OCI-LY1 (cell line): ENCODE measurements around the gene TMC5.
A peak's percentile ranks its signal among the peaks of the same experiment; 100 is the strongest.
"Not testable (repeated sequence)": the region's sequence is repeated elsewhere in the genome, so short reads cannot be mapped to it uniquely, and the experiment has no call there.

Experiments
- H2AFZ ChIP-seq: fragments of 200-600 bp; sonication (generic), shearing (Covaris generic); 2 replicates; pipeline ENCODE4 v1.6.0; 2014; ENCODE audit warnings: antibody characterized with exemption, mild to moderate bottlenecking, low read length
- H3F3A ChIP-seq: fragments of 200-600 bp; sonication (generic), shearing (Covaris generic); 2 replicates; pipeline ENCODE4 v1.6.0; 2014; ENCODE audit warnings: mild to moderate bottlenecking, antibody characterized with exemption, low read length, moderate library complexity; ENCODE audit not compliant: insufficient read depth
- H3K27ac ChIP-seq: fragments of 200-600 bp; sonication (generic); 2 replicates; pipeline ENCODE4 v1.5.1; 2014; ENCODE audit warnings: low read length, mixed run types, mild to moderate bottlenecking, low read depth; ENCODE audit not compliant: poor library complexity, severe bottlenecking
- H3K27me3 ChIP-seq: fragments of 200-600 bp; sonication (generic); 2 replicates; pipeline ENCODE4 v1.6.0; 2014; ENCODE audit warnings: antibody characterized with exemption, mild to moderate bottlenecking, low read length, moderate library complexity; ENCODE audit not compliant: insufficient read depth
- H3K36me3 ChIP-seq: fragments of 200-600 bp; sonication (generic); 2 replicates; pipeline ENCODE4 v1.6.1; 2014; ENCODE audit warnings: mild to moderate bottlenecking, antibody characterized with exemption, low read length, moderate library complexity, mixed read lengths; ENCODE audit not compliant: insufficient read depth
- H3K4me1 ChIP-seq: fragments of 200-600 bp; sonication (generic); 2 replicates; pipeline ENCODE4 v1.5.1; 2014; ENCODE audit warnings: mild to moderate bottlenecking, low read length, moderate library complexity; ENCODE audit not compliant: insufficient read depth, severe bottlenecking
- H3K4me2 ChIP-seq: fragments of 200-600 bp; sonication (generic), shearing (Covaris generic); 2 replicates; pipeline ENCODE4 v1.6.1; 2014; ENCODE audit warnings: low read length
- H3K4me3 ChIP-seq: fragments of 200-600 bp; sonication (generic); 2 replicates; pipeline ENCODE4 v1.5.1; 2014; ENCODE audit warnings: low read length, low read depth, mild to moderate bottlenecking, mixed read lengths; ENCODE audit not compliant: poor library complexity, severe bottlenecking
- H3K79me2 ChIP-seq: fragments of 200-600 bp; shearing (Covaris generic); 2 replicates; pipeline ENCODE4 v1.6.1; 2016; ENCODE audit warnings: mixed run types, low read length, mixed read lengths; ENCODE audit not compliant: insufficient read depth
- H3K9ac ChIP-seq: fragments of 200-600 bp; sonication (generic), shearing (Covaris generic); 2 replicates; pipeline ENCODE4 v1.6.1; 2014; ENCODE audit warnings: mild to moderate bottlenecking, low read length, mixed read lengths
- H3K9me2 ChIP-seq: fragments of 200-600 bp; sonication (generic), shearing (Covaris generic); 2 replicates; pipeline ENCODE4 v1.6.1; 2014; ENCODE audit warnings: low read depth, mild to moderate bottlenecking, low read length, mixed read lengths
- H3K9me3 ChIP-seq: fragments of 200-600 bp; shearing (Covaris generic); 2 replicates; pipeline ENCODE4 v1.6.1; 2014; ENCODE audit warnings: low read length, mixed read lengths
- H4K20me1 ChIP-seq: fragments of 200-600 bp; sonication (generic), shearing (Covaris generic); 2 replicates; pipeline ENCODE4 v1.6.0; 2016; ENCODE audit warnings: mild to moderate bottlenecking, low read length; ENCODE audit not compliant: insufficient read depth
- EZH2 ChIP-seq: fragments of 200-600 bp; sonication (generic), shearing (Covaris generic); IDR thresholded peaks from 2 replicates; pipeline ENCODE4 v1.8.0; 2017; ENCODE audit warnings: borderline replicate concordance, mixed run types, mild to moderate bottlenecking, antibody characterized with exemption, low read length, moderate library complexity, mixed read lengths
- TF ChIP-seq, protein P1 (sequence below): fragments of 200-600 bp; sonication (generic), shearing (Covaris generic); IDR thresholded peaks from 2 replicates; pipeline ENCODE4 v1.5.1; 2017; ENCODE audit warnings: mild to moderate bottlenecking, antibody characterized with exemption, low read length, moderate library complexity, mixed read lengths

TMC5 gene

DNA sequence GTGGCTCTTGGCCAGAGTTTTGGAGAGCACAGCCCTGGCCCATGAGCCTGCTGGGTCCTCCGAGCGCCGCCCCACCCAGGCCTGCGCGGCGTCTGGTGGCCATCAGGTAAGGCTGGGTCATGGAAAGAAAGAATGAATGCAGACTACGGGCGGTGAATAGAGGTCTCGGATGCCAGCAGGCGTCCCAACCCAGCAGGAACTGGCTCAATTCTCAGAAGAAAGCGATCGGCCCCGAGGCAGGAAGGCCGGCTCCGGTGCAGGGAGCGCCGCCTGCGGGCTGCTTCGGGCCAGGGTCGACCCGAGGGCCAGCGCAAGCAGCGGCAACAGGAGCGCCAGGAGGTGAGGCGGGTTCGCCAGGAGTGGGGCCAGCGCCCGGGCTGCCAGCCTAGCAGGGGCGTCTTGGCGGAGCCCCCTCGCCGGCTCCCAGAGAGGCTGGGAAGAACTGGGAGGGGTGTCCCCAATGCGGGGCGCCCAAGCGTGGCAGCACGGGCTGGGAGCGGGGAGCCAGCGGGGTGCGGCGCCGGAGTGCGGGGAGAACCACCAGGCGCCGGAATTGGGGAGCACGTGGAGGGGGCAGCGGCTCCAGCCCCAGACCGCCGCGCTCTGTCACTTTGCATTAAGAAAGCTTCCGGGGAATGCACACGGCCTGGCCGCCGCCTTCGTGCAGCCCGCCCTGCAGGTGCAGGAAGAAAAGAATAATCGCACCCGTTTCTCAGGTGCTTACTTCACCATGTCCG is 7.1 kb upstream of the TMC5 start:
- H3K4me1 ChIP-seq, result peaks cover 15% of the 10 kb centered on the region
- H3K27me3 ChIP-seq, result no peaks in the 10 kb centered on the region; the same call in 1 of the 2 replicates
- H3K9me2 ChIP-seq, result no peaks in the 10 kb centered on the region
- no peaks in the 10 kb centered on the region for H4K20me1 ChIP-seq
- H3K9ac ChIP-seq, result peak overlapping the region; percentile 41; the same call in 1 of the 2 replicates
- TF ChIP-seq, protein P1, sequence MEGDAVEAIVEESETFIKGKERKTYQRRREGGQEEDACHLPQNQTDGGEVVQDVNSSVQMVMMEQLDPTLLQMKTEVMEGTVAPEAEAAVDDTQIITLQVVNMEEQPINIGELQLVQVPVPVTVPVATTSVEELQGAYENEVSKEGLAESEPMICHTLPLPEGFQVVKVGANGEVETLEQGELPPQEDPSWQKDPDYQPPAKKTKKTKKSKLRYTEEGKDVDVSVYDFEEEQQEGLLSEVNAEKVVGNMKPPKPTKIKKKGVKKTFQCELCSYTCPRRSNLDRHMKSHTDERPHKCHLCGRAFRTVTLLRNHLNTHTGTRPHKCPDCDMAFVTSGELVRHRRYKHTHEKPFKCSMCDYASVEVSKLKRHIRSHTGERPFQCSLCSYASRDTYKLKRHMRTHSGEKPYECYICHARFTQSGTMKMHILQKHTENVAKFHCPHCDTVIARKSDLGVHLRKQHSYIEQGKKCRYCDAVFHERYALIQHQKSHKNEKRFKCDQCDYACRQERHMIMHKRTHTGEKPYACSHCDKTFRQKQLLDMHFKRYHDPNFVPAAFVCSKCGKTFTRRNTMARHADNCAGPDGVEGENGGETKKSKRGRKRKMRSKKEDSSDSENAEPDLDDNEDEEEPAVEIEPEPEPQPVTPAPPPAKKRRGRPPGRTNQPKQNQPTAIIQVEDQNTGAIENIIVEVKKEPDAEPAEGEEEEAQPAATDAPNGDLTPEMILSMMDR, result no peak
- TF ChIP-seq EZH2, result no peak
- peak overlapping the region; percentile 69 for H3K4me2 ChIP-seq
- H3F3A ChIP-seq, result no peaks in the 10 kb centered on the region
- H2AFZ ChIP-seq, result no peak overlapping the region
- no peaks in the 10 kb centered on the region for H3K79me2 ChIP-seq
- H3K36me3 ChIP-seq, result no peaks in the 10 kb centered on the region; the same call in 1 of the 2 replicates
- H3K27ac ChIP-seq, result no peak overlapping the region
- peak overlapping the region; percentile 56 for H3K4me3 ChIP-seq
- peaks cover 6% of the 10 kb centered on the region; the same call in 1 of the 2 replicates for H3K9me3 ChIP-seq

DNA sequence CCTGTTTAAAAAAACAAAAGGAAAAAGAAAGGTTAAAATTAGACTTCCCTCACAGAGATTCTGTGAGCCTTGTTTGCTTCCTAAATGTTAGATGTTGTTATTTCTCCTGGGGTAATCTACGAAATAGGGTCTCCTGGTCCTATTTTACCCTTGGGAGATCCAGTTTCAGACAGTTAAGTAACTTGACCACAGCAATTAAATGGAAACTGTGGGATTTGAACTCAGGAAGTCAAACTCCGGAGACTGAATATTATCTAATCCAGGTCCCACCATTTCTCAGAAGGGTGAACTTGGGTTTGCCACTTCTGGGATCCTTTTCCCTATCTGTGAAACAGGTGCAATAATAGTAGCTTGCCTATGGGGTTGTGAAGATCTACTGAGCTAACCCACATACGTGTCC is 6.4 kb upstream of the TMC5 start:
- Histone ChIP-seq H3F3A (no peaks in the 10 kb centered on the region), H3K27ac (no peak overlapping the region), H3K9me3 (peaks cover 6% of the 10 kb centered on the region; the same call in 1 of the 2 replicates), H3K4me2 (peak overlapping the region; percentile 69), H3K4me3 (peak overlapping the region; percentile 56), H3K79me2 (no peaks in the 10 kb centered on the region), H2AFZ (no peak overlapping the region), H3K9me2 (no peaks in the 10 kb centered on the region), H3K27me3 (no peaks in the 10 kb centered on the region; the same call in 1 of the 2 replicates), H3K4me1 (peaks cover 15% of the 10 kb centered on the region), H3K9ac (peak overlapping the region; percentile 41; the same call in 1 of the 2 replicates), H3K36me3 (no peaks in the 10 kb centered on the region; the same call in 1 of the 2 replicates), H4K20me1 (no peaks in the 10 kb centered on the region)
- TF ChIP-seq EZH2, result no peak
- TF ChIP-seq, protein P1, result no peak

DNA sequence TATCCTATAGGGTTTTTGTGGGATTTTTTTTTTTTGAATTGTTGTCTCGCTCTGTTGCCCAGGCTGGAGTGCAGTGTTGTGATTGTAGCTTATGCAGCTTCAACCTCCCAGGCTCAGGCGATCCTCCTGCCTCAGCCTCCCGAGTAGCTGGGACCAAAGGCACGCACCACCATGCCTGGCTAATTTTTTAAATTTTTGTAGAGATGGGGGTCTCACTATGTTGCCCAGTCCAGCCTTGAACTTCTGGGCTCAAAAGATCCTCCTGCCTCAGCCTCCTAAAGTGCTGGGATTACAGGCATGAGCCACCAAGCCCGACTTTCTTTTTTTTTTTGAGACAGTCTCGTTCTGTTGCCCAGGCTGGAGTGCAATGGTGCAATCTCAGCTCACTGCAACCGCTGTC is 5.6 kb upstream of the TMC5 start:
- H3K9ac ChIP-seq, H3K9me3 ChIP-seq, H3K4me2 ChIP-seq, H3K36me3 ChIP-seq, H3K4me3 ChIP-seq, H3K79me2 ChIP-seq, H2AFZ ChIP-seq, H3F3A ChIP-seq, H3K27me3 ChIP-seq, H3K27ac ChIP-seq, H3K9me2 ChIP-seq, H4K20me1 ChIP-seq: not testable (repeated sequence)
- peaks cover 15% of the 10 kb centered on the region for H3K4me1 ChIP-seq

DNA sequence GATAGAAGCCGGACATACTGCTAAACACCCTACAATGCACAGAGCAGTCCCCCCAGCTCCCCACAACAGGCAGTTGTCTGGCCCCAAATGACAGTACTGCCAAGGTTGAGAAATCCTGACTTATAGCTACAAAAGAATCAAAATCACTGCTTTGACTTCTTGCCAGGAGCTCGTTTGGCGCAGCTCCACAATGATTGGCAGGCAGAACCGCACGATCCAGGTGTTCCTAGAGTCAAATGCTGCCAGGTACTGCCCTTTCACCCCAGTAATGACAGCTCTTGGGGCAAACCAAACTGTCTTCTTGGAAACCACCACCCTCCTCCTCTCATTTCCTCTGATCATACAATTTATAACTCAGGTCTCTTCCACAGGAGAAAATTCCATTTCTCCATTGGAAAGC is 2.2 kb upstream of the TMC5 start:
- no peak overlapping the region for H3K4me2 ChIP-seq
- no peak overlapping the region for H3K4me3 ChIP-seq
- 0 out of 2 replicates have a peak, but pooled peaks cover 3% of the 10 kb centered on the region for H3K27me3 ChIP-seq
- H3K4me1 ChIP-seq, result peaks cover 21% of the 10 kb centered on the region
- H3K9me3 ChIP-seq, result no peaks in the 10 kb centered on the region
- no peaks in the 10 kb centered on the region for H3K36me3 ChIP-seq
- no peak overlapping the region for H3K27ac ChIP-seq
- no peaks in the 10 kb centered on the region for H3F3A ChIP-seq
- no peak overlapping the region for H3K9ac ChIP-seq
- no peak for TF ChIP-seq EZH2
- TF ChIP-seq, protein P1, result no peak
- no peaks in the 10 kb centered on the region for H3K79me2 ChIP-seq
- H2AFZ ChIP-seq, result no peak overlapping the region
- H3K9me2 ChIP-seq, result no peaks in the 10 kb centered on the region
- no peaks in the 10 kb centered on the region for H4K20me1 ChIP-seq
